ELR (cell line): ENCODE measurements around the gene GPR42.

Experiments
- DNase-seq: peaks from one replicate; pipeline ENCODE4 v3.0.0-alpha.2; 2015; ENCODE audit warnings: low read depth

GPR42 gene, protein sequence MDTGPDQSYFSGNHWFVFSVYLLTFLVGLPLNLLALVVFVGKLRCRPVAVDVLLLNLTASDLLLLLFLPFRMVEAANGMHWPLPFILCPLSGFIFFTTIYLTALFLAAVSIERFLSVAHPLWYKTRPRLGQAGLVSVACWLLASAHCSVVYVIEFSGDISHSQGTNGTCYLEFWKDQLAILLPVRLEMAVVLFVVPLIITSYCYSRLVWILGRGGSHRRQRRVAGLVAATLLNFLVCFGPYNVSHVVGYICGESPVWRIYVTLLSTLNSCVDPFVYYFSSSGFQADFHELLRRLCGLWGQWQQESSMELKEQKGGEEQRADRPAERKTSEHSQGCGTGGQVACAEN

DNA sequence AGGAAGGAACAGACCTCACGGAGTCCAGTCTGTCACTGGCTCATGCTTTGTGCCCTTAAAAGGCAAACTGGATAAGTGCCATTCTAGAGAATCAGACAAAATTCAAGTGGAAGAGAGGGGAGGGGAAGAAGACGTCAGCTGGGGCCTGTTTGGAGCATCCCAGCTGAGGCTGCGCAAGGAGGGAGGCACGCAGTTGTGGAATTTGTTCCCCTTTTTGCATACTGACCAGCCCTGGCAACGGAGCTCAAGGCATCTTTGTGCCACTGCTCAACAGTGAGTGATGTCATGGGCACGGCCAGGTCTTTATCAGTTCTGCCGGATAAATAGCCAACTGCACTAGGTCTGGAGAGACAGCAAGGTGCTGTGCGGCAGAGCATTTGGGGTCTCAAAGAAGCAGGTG, at the start of gene GPR42:
Gene GPR42 (plus strand): TSS at position 347 of the 400 bp plus-strand sequence. CDS start 292 bp downstream, outside the sequence.
- no peak for DNase-seq

DNA sequence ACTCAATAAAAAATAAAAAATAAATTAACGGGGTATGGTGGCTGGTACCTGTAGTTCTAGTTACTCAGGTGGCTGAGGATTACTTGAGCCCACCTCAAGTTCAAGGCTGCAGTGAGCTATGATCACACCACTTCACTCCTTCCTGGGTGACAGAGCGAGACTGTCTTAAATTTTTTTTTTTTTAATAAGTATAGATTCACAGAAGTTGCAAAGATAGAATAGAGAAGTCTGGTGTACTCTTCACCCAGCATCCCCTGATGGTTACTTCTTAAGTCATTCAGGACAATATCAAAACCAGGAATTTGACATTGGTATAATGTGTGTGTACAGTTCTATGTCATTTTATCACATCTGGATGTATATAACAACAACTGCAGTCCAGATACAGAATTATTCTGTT, 49.6 kb upstream of the GPR42 start:
- DNase-seq: no peak

DNA sequence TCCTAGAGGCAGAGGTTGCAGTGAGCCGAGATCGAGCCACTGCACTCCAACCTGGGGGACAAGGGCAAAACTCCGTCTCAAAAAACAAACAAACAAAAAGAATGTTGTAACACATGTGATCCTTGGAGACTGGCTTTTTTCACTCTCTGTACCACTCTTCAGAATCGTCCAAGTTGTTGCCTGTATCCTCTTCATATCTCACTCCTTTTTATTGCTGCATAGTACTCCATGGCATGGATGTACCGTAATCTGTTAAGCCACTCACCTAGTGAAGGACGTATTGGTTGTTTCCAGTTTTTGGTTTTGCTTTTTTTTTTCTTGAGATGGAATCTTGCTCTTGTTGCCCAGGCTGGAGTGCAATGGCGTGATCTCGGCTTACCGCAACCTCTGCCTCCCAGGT, 48.9 kb upstream of the GPR42 start:
- no peak for DNase-seq

DNA sequence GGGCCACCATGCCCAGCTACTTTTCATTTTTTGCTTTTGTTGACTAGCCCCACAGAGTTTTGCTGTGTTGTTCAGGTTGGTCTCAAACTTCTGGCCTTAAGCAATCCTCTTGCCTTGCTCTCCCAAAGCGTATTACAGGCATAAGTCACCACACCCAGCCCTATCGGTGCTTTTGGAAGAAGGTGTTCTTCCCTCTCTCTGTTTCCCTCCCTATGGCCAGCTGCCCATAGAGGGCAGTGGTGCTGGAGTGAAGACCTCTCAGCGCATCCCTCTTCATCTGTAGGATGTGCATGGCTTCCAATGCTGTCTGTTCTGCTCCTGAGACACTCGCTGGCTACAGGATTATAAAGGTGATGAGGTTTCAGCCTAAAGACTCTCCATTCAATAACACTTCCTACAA, 43.2 kb upstream of the GPR42 start:
- DNase-seq: no peak

DNA sequence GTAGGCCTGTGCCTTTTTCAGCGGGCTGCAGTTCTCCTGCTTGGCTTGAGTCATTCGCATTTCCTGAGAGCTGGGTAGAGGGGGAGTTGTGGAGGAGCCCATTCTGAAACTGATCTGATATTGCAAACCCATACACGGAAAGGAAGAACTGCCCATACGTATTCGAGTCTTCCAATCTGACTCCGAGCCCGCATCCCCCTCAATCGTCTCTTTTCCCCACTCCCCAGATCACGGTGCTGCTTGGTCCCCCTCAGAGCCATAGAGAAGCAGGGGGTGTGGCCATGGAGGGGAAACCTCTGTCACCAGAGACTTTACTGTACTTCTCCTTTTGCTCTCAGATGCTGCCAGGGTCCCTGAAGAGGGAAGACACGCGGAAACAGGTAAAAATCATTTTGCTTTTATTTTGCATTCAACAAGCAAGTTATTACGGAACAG, 42.0 kb upstream of the GPR42 start, which contains the start of gene CD22:
Gene CD22 (plus strand): TSS at position 337 of the 435 bp plus-strand sequence. CDS start 2,854 bp downstream, outside the sequence.
- no peak for DNase-seq

DNA sequence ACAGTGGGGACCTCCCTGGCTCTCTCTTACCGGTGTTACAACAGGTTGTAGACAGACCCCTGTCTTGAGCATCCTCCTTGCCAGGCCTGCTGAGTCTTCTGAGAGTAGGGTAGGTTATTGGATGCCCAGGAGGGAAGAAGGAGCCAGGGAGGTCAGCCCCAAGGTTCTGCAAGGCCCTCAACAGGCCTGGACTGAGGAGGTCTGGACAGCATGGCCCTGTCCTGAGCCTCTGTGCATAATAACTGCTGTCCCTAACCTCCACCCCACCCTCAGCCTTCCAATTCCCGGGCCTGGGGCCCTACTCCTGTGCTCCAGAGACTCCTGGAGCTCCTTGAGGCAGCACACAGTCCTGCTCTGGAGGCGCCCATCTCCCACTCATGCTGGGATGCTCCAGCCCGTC, 41.5 kb upstream of the GPR42 start:
- DNase-seq: no peak

DNA sequence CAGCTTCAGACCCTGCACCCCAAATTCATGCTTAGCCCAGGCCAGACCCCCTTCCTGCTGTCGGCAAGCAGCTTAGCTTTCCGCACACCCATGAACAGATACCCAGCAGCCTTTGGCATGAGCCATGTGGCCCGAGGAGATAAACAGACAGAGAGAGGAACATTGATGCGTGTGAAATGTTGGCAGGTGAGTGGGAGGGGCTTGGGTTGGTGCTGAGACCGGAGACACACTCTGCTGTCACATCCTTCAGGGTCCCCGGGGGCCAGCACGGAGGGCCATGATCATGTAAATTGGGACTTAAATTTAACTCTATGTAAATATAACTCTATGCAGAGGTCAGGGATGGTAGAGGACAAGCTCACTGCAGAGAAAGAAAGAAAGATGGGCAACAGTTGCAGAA, 40.4 kb upstream of the GPR42 start:
- no peak for DNase-seq

DNA sequence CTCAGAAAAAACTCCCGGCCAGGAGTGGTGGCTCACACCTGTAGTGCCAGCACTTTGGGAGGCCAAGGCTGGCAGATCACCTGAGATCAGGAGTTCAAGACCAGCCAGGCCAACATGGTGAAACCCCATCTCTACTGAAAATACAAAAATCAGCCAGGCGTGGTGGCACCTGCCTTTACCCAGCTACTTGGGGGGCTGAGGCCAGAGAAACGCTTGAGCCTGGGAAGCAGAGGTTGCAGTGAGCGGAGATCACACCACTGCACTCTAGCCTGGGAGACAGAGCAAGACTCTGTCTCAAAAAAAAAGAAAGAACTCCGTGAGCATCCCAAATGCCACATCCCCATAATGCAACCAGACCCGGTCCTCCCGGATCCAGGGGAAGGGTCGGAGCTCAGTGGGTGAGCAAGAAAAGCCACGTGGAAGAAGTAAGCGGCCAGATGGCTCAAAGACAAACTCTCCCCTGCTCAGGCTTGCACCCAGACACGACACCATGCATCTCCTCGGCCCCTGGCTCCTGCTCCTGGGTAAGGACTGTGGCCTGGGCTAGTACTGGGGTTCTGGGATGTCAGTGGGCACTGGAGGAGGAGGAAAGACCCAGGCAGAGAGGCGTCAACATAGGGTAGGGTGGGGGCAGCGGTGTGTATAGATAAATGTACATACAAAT, 39.2 kb upstream of the GPR42 start:
- no peak for DNase-seq

DNA sequence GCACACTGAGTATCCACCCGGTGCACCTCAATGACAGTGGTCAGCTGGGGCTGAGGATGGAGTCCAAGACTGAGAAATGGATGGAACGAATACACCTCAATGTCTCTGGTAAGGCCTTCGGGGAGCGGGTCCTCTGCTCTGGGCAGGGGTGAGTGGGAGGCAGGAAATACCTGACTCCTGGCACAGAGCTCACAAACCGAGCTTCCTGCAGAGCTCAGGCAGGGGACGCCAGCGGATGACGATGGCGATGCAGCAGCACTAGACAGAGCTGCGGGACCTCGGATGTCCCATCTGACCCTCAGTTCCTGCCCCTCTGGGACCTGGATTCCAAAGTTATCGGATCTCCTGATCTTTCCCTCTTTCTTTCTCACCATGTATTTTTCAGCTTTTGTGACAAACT, 38.1 kb upstream of the GPR42 start:
- no peak for DNase-seq

DNA sequence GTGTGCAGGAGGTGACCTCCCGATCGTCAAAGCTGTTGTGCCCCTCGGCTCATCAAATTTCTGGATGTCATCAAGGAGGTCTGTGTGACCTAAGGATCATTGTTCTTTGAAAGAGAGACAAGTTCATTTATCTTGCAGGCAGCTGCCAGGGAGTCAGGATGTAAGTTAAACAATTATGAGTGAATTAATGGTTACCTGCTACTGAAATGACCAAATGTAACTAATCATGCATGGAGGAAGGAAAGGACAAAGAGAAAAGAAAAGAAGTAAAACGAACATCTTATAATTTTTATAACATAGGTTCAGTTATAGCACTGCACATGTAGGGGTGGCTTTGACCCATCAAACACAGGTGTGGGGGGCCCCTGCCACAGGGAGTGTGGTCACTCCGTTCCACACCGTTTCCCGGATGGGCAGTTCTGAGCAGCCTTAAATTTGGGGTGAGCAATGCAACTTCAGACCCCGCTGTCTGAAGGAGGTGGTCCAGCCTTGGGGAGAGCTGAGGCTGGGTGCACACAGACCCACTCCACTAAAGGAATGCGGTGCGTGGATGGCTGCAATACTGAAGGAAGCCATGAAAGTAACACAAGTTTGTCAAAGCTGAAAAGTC, 36.6 kb upstream of the GPR42 start:
- no peak for DNase-seq

DNA sequence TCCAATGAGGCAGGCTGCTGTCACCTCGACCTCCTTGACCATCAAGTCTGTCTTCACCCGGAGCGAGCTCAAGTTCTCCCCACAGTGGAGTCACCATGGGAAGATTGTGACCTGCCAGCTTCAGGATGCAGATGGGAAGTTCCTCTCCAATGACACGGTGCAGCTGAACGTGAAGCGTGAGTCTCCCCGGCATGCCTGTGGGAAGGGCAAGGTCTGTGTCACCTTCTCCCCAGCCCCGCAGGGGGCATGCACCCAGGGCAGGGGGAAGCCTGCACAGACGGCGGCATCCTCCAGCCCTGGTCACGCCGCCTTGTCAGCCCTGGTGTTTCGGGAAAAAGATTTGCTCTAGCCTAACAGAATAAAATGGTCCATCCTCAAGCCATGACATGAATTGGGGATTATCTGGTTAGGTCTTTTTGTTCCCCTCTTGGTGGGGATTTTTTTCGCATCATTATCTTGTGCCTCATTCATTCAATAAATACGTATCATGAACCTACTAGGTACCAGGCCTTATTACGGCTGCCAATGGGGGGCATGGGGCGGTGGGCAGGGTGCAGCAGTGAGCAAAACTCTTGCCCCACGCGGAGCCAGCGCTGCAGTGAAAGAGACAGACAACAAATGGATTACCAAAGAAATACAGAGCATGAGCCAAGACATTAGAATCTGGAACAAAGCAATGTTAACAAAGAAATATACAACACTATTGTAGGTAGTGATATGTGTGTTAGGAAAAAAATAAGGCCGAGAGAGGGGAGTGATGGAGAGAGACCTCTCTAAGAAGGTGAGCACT, 34.5 kb upstream of the GPR42 start:
- DNase-seq: no peak

DNA sequence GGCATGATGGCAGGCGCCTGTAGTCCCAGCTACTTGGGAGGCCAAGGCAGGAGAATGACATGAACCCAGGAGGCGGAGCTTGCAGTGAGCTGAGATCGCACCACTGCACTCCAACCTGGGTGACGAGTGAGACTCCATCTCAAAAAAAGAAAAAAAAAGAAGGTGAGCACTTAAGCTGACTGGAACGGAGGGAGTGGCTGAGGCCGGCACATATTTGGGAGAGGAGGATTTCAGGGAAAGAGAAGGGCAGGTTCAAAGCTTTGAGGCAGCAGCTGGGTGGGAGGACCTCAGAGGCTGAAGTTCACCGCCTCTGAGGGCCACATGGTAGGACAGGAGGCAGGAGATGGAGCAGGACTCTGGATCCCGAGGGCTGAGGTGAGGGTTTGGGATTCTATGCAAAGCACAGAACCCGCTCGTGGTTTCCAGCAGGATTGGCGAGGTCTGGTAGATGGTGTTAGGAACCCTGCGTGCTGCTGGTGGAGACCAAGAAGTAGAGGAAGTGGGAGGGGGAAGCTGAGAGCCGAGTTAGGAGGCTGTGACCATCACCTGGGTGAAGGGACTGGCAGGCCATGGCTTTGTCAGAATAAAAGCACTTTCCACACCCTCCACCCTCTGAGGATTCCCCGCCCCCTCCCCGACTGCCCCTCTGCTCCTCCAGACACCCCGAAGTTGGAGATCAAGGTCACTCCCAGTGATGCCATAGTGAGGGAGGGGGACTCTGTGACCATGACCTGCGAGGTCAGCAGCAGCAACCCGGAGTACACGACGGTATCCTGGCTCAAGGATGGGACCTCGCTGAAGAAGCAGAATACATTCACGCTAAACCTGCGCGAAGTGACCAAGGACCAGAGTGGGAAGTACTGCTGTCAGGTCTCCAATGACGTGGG, 33.5 kb upstream of the GPR42 start:
- DNase-seq: no peak

DNA sequence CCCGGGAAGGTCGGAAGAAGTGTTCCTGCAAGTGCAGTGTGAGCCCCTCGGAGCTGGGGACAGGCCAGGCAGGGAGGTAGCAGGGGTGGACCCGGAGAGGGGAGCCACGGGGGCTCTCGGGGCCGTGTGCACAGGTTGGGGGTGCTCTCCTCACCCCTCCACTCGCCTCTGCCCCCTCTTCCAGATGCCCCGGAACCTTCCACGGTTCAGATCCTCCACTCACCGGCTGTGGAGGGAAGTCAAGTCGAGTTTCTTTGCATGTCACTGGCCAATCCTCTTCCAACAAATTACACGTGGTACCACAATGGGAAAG, 32.9 kb upstream of the GPR42 start:
- no peak for DNase-seq

DNA sequence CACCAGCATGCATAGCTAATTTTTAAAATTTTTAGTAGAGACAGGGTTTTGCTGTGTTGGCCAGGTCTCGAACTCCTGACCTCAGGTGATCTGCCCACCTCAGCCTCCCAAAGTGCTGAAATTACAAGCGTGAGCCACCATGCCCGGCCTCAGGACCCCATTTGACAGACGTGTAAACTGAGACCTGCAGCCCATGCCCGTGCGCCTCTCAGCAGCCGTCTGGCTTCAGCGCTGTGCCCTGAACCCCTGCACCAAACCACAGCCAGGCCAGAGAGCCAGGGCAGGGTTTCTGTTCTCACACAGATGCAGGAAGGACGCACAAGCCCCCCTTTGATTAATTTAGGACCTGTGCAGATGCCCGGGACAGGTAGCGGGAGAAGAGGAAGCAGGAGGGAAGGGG, 30.4 kb upstream of the GPR42 start:
- DNase-seq: no peak

DNA sequence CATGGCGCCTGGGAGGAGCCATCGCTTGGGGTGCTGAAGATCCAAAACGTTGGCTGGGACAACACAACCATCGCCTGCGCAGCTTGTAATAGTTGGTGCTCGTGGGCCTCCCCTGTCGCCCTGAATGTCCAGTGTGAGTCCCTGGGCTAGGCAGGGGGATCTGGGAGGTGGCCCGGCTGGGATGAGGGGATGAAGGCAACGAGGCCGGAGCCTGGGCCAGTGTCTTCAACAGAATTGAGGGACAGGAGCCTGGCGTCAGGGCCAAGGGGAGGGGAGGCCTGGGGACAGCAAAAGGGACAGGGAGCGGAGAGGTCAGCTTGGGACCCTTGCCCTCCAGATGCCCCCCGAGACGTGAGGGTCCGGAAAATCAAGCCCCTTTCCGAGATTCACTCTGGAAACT, 29.9 kb upstream of the GPR42 start:
- DNase-seq: no peak

DNA sequence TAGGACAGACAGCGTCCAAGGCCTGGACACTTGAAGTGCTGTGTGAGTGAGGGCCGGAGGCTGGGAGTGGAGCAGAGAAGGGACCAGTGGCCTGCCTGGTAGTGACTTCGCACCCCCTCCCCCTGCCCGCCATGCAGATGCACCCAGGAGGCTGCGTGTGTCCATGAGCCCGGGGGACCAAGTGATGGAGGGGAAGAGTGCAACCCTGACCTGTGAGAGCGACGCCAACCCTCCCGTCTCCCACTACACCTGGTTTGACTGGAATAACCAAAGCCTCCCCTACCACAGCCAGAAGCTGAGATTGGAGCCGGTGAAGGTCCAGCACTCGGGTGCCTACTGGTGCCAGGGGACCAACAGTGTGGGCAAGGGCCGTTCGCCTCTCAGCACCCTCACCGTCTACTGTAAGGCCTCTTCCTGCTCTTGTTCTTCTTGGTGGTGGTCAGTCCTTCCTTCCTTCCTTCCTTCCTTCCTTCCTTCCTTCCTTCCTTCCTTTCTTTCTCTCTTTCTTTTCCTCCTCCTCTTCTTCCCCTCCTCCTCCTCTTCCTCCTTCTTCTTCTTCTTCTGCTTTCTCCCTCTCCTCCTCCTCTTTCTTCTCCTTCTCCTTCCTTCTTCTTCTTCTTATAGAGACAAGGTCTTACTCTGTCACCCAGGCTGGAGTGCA, 29.2 kb upstream of the GPR42 start:
- no peak for DNase-seq

DNA sequence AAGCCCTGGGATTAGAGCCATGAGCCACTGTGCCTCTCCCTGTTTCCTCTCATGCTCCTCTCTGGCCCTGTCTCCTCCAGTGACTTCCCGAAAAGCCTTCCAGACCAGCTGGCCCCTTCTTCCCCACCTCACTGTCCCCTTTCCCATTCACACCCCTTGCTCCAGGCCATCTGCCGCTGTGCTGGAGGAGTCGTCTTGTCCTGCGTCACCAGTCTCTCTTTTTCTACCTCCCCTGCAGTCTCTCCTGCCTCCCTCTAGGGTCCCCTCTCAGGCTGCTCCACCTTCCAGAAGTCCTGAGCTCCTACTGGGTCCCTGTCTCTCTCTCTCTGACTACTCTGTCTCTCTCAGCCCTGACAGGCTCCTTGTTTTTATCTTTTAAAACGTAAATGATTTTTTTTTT, 28.4 kb upstream of the GPR42 start:
- no peak for DNase-seq

DNA sequence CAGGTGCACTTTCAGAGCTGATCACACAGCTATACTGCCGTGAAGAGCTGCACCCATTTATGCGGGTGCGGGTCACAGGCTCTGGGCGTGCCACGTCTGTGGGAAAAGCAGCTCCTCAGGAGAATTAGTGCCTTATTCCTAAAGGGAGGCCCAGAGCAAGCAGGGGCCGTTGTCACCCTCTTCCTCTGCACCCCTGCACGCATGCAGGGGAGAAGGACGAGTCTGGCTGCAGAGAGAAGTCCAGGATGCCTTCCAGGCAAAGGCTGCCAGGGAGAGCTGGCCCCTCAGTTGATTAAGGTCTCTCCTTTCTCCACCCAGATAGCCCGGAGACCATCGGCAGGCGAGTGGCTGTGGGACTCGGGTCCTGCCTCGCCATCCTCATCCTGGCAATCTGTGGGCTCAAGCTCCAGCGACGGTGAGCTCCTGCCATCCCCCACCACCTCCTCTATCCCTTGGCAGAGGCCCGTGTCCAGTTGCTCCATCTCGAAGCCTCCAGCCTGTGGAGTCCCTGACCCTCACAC, 26.3 kb upstream of the GPR42 start:
- no peak for DNase-seq

DNA sequence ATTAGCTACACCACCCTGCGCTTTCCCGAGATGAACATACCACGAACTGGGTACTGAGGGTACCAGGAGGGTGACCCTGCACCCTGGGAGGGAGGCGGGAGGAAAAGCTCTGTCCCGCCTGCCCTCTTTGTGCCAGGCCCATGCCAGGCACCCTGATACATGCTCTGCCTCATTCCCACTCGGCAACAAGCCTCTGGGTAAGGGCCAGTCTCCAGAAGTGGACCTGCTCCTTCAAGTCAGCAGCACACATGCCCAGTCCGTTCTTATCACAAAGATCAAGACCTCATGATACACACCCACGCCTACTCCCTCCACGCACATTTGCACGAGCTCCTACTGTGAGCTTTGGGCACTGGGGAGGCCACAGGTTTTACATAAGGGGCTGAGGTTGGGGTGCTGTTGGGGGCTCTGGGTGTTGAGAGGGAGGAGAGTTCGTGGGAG, 25.2 kb upstream of the GPR42 start:
- DNase-seq: no peak

DNA sequence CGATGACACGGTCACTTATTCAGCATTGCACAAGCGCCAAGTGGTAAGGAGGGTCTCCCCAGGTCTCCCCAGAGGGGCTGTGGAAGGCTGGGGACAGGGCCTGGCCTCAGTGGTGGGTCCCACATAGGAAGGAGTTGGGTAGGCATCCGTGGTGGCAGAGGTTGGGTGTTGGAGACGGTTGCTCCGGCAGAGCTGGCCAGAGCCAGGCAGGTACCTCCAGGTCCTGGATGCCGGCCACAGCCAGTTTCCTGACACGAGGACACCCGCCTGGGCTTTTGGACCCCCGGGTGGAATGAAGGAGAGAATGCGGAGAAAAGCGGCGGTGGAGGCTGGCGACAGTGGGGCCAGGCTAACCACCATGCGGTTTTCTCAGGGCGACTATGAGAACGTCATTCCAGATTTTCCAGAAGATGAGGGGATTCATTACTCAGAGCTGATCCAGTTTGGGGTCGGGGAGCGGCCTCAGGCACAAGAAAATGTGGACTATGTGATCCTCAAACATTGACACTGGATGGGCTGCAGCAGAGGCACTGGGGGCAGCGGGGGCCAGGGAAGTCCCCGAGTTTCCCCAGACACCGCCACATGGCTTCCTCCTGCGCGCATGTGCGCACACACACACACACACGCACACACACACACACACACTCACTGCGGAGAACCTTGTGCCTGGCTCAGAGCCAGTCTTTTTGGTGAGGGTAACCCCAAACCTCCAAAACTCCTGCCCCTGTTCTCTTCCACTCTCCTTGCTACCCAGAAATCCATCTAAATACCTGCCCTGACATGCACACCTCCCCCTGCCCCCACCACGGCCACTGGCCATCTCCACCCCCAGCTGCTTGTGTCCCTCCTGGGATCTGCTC, 24.4 kb upstream of the GPR42 start:
- no peak for DNase-seq
